GM12878 (cell line): ENCODE measurements around the gene AFF1. TPM values are rescaled to one million over a fixed set of nuclear protein-coding genes. Genes with fewer than 3 reads are reported as not detected.

Experiments
- CREM ChIP-seq: IDR thresholded peaks from 2 replicates; pipeline ENCODE4 v1.6.1; 2014; ENCODE audit warnings: antibody characterized with exemption, low read depth
- FOS ChIP-seq: IDR thresholded peaks from 3 replicates; pipeline ENCODE4 v1.6.1; 2011; ENCODE audit warnings: borderline replicate concordance; ENCODE audit not compliant: insufficient read length; ENCODE audit errors: extremely low read depth
- KAT2A ChIP-seq: conservative IDR thresholded peaks from 2 replicates; pipeline ENCODE4 v1.6.1; 2011; ENCODE audit warnings: low read depth, low read length; ENCODE audit not compliant: control insufficient read depth
- KDM1A ChIP-seq: fragments of 200-600 bp; sonication (generic); IDR thresholded peaks from 2 replicates; pipeline ENCODE4 v1.6.1; 2016; ENCODE audit warnings: borderline replicate concordance
- KLF5 ChIP-seq: fragments of 450-650 bp; IDR thresholded peaks from 2 replicates; pipeline ENCODE4 v1.6.1; 2014; ENCODE audit warnings: mild to moderate bottlenecking; ENCODE audit not compliant: partially characterized antibody
- POU2F2 ChIP-seq: IDR thresholded peaks from 3 replicates; pipeline ENCODE4 v1.6.1; 2011; ENCODE audit warnings: low read depth, mild to moderate bottlenecking, low read length, borderline replicate concordance
- SREBF1 ChIP-seq: IDR thresholded peaks from 2 replicates; pipeline ENCODE4 v1.6.1; 2012; ENCODE audit warnings: mild to moderate bottlenecking, low read length
- WRNIP1 ChIP-seq: IDR thresholded peaks from 2 replicates; pipeline ENCODE4 v1.6.1; 2011; ENCODE audit warnings: low read depth, low read length, improper control_type of control experiment, borderline replicate concordance
- YY1 ChIP-seq: IDR thresholded peaks from 2 replicates; pipeline ENCODE4 v1.6.1; 2011; ENCODE audit warnings: low read depth, mild to moderate bottlenecking, low read length
- polyA plus RNA-seq, 11 experiments: library from polyadenylated mRNA; depleted of rRNA in 4 of 11; unstranded in 6 of 11; stranded (reverse) in 5 of 11; fragments of >200 nt; fragmentation: Nextera tagmentation in 4 of 11; fragmentation: Illumina TruSeq in 1 of 11; extraction: Ambion mirVana in 4 of 11; extraction: Trizol in 1 of 11; gene quantifications; 1 replicate in 1 of 11; 2 replicates in 10 of 11; pipeline versions ENCODE4 v1.2.1 to v1.2.3, GENCODE V29; 2011 to 2016; ENCODE audit warnings: inconsistent platforms in 2 of 11, missing spikeins in 2 of 11, low read depth in 1 of 11
- total RNA-seq, 4 experiments: library from RNA; depleted of rRNA in 3 of 4; stranded (reverse); fragments of >200 nt in 3 of 4; fragmentation: Illumina TruSeq in 1 of 4; extraction: Trizol in 1 of 4; gene quantifications; 2 replicates each; pipeline versions ENCODE4 v1.2.1 to v1.2.3, GENCODE V29; 2013 to 2021
- TF ChIP-seq, protein P1 (sequence below): IDR thresholded peaks from 2 replicates; pipeline ENCODE4 v1.6.1; 2012; ENCODE audit warnings: mild to moderate bottlenecking, low read depth, low read length
- TF ChIP-seq, protein P2 (sequence below): IDR thresholded peaks from 2 replicates; pipeline ENCODE4 v1.6.1; 2012; ENCODE audit warnings: low read length, inconsistent platforms

AFF1 gene
- total and polyA plus RNA-seq, 10 of the 15 experiments (the other 5 are each of a cell fraction or from before 2014, with no cell fraction given), result 3.5 to 56.1 (median 21.5) TPM

DNA sequence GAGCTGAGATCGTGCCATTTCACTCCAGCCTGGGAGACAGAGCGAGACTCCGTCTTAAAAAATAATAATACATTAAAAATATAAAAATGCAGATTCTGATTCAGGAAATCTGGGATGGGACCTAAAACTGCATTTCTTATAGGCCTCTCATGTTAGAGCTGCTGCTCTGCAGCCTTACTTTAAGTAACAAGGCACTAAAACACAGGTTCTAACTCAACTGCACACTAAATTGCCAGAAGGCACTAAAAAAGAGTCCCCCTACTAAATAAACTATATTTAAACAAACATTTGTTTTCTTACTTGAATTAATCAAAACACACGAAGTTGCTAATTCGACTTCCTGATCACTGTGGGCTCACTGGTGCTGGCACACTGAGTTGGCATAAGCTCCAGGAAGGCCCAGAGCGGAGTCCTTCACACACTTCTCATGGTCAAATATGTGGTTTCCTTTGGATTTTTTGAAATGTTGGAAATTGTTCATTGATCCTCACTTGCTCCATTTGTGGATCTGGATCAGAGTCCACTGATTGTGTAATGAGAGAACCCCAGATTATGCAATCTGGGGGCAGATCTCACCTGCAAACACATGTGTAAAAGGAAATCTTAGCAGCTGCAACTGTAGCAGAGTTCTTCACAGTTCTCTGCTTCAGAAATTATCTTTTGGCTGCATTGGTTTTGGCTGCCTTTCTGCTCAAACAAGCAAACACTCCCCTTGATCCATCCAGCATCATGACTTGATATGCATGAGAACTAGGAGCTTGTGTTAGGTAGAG, 59.3 kb downstream of the AFF1 start (continued):
- TF ChIP-seq, protein P1, sequence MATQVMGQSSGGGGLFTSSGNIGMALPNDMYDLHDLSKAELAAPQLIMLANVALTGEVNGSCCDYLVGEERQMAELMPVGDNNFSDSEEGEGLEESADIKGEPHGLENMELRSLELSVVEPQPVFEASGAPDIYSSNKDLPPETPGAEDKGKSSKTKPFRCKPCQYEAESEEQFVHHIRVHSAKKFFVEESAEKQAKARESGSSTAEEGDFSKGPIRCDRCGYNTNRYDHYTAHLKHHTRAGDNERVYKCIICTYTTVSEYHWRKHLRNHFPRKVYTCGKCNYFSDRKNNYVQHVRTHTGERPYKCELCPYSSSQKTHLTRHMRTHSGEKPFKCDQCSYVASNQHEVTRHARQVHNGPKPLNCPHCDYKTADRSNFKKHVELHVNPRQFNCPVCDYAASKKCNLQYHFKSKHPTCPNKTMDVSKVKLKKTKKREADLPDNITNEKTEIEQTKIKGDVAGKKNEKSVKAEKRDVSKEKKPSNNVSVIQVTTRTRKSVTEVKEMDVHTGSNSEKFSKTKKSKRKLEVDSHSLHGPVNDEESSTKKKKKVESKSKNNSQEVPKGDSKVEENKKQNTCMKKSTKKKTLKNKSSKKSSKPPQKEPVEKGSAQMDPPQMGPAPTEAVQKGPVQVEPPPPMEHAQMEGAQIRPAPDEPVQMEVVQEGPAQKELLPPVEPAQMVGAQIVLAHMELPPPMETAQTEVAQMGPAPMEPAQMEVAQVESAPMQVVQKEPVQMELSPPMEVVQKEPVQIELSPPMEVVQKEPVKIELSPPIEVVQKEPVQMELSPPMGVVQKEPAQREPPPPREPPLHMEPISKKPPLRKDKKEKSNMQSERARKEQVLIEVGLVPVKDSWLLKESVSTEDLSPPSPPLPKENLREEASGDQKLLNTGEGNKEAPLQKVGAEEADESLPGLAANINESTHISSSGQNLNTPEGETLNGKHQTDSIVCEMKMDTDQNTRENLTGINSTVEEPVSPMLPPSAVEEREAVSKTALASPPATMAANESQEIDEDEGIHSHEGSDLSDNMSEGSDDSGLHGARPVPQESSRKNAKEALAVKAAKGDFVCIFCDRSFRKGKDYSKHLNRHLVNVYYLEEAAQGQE, result no peak
- TF ChIP-seq KLF5, result no peak
- TF ChIP-seq YY1, result no peak
- no peak for TF ChIP-seq WRNIP1
- no peak for TF ChIP-seq SREBF1
- TF ChIP-seq POU2F2, result no peak
- no peak for TF ChIP-seq CREM
- TF ChIP-seq KAT2A, result no peak
- TF ChIP-seq KDM1A, result no peak
- TF ChIP-seq, protein P2, sequence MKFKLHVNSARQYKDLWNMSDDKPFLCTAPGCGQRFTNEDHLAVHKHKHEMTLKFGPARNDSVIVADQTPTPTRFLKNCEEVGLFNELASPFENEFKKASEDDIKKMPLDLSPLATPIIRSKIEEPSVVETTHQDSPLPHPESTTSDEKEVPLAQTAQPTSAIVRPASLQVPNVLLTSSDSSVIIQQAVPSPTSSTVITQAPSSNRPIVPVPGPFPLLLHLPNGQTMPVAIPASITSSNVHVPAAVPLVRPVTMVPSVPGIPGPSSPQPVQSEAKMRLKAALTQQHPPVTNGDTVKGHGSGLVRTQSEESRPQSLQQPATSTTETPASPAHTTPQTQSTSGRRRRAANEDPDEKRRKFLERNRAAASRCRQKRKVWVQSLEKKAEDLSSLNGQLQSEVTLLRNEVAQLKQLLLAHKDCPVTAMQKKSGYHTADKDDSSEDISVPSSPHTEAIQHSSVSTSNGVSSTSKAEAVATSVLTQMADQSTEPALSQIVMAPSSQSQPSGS, result no peak
- TF ChIP-seq FOS, result no peak
